K562 (cell line): ENCODE data around the gene SHB. TPM values are rescaled to one million over a fixed set of nuclear protein-coding genes. Genes with fewer than 3 reads are reported as not detected.
A peak's percentile ranks its signal among the peaks of the same experiment; 100 is the strongest.

Experiments used
- ARID2 ChIP-seq: fragments of 450-650 bp; IDR thresholded peaks from 2 replicates; pipeline ENCODE4 v1.6.1; 2017; ENCODE audit warnings: antibody characterized with exemption, mild to moderate bottlenecking
- CBFA2T3 ChIP-seq: fragments of 450-650 bp; IDR thresholded peaks from 2 replicates; pipeline ENCODE4 v1.6.1; 2017
- DLX4 ChIP-seq: fragments of 250-450 bp; sonication (Bioruptor Pico); IDR thresholded peaks from 2 replicates; pipeline ENCODE4 v1.6.1; 2021; ENCODE audit warnings: mild to moderate bottlenecking
- ETS2 ChIP-seq: IDR thresholded peaks from 2 replicates; pipeline ENCODE4 v1.6.1; 2016; ENCODE audit warnings: borderline replicate concordance, missing genetic modification characterization, mild to moderate bottlenecking, moderate library complexity, missing compliant biosample characterization; ENCODE audit not compliant: poor library complexity, severe bottlenecking
- FOXK1 ChIP-seq: sonication (generic); formaldehyde crosslinking; IDR thresholded peaks from 2 replicates; pipeline ENCODE4 v1.8.0; 2022; ENCODE audit warnings: missing genetic modification reagents, mild to moderate bottlenecking, borderline replicate concordance
- HMGN3 ChIP-seq: IDR thresholded peaks from 2 replicates; pipeline ENCODE4 v1.6.1; 2011; ENCODE audit warnings: borderline replicate concordance, low read depth, mild to moderate bottlenecking, mixed read lengths, low read length; ENCODE audit not compliant: insufficient read length; ENCODE audit errors: extremely low read depth
- NR1H2 ChIP-seq: sonication (generic); formaldehyde crosslinking; IDR thresholded peaks from 2 replicates; pipeline ENCODE4 v1.4.0; 2020; ENCODE audit warnings: mild to moderate bottlenecking, missing genetic modification reagents
- NR4A1 ChIP-seq, 2 experiments: fragments of 250-450 bp in 1 of 2; fragments of 450-650 bp in 1 of 2; sonication (Bioruptor Pico) in 1 of 2; IDR thresholded peaks; 2 replicates each; pipeline versions ENCODE4 v1.4.0 to v1.6.1; 2016 to 2020; ENCODE audit warnings: mild to moderate bottlenecking in 2 of 2, missing compliant biosample characterization in 1 of 2, missing genetic modification characterization in 1 of 2, moderate library complexity in 1 of 2
- RBM17 ChIP-seq: fragments of 200-400 bp; formaldehyde crosslinking; IDR thresholded peaks from 2 replicates; pipeline ENCODE4 v1.6.1; 2017; ENCODE audit warnings: low read depth, mild to moderate bottlenecking, low read length, borderline replicate concordance
- SMAD3 ChIP-seq: fragments of 450-650 bp; formaldehyde crosslinking; conservative IDR thresholded peaks from 2 replicates; pipeline ENCODE4 v1.4.0; 2020; ENCODE audit warnings: mild to moderate bottlenecking
- ZBTB11 ChIP-seq, 3 experiments: fragments of 200-800 bp in 1 of 3; fragments of 250-450 bp in 1 of 3; fragments of 450-650 bp in 1 of 3; sonication (Bioruptor Pico) in 1 of 3; sonication (Bioruptor generic) in 1 of 3; formaldehyde crosslinking in 1 of 3; IDR thresholded peaks; 2 replicates each; pipeline versions ENCODE4 v1.6.1 to v1.8.0; 2016 to 2022; ENCODE audit warnings: mild to moderate bottlenecking in 2 of 3, missing genetic modification characterization in 2 of 3, missing compliant biosample characterization in 1 of 3, moderate library complexity in 1 of 3
- ZNF134 ChIP-seq: fragments of 250-450 bp; sonication (Bioruptor Pico); conservative IDR thresholded peaks from 2 replicates; pipeline ENCODE4 v1.4.0; 2020
- ZNF174 ChIP-seq: fragments of 250-450 bp; sonication (Bioruptor Pico); IDR thresholded peaks from 2 replicates; pipeline ENCODE4 v1.4.0; 2020; ENCODE audit warnings: mild to moderate bottlenecking
- ZNF253 ChIP-seq: fragments of 250-450 bp; sonication (Bioruptor Pico); conservative IDR thresholded peaks from 2 replicates; pipeline ENCODE4 v1.6.1; 2021; ENCODE audit warnings: mild to moderate bottlenecking
- ZNF696 ChIP-seq: fragments of 250-450 bp; sonication (Bioruptor Pico); conservative IDR thresholded peaks from 2 replicates; pipeline ENCODE4 v1.4.0; 2020; ENCODE audit warnings: mild to moderate bottlenecking, moderate library complexity
- polyA plus RNA-seq, 8 experiments: library from polyadenylated mRNA; depleted of rRNA in 4 of 8; stranded (reverse) in 5 of 8; unstranded in 3 of 8; fragments of >200 nt; fragmentation: Nextera tagmentation in 2 of 8; fragmentation: Illumina TruSeq in 1 of 8; extraction: Ambion mirVana in 2 of 8; extraction: Trizol in 1 of 8; gene quantifications; 2 replicates each; pipeline versions ENCODE4 v1.2.1 to v1.2.3, GENCODE V29; 2011 to 2014; ENCODE audit warnings: inconsistent platforms in 1 of 8, missing spikeins in 1 of 8
- total RNA-seq, 7 experiments: library from RNA; depleted of rRNA in 6 of 7; stranded (reverse); fragments of >200 nt in 6 of 7; fragmentation: Illumina TruSeq in 2 of 7; extraction: Trizol in 2 of 7; gene quantifications; 2 replicates each; pipeline versions ENCODE4 v1.2.1 to v1.2.3, GENCODE V29; 2011 to 2021; ENCODE audit warnings: low replicate concordance in 1 of 7
- TF ChIP-seq, protein P1 (sequence below): fragments of 250-450 bp; sonication (Bioruptor Pico); IDR thresholded peaks from 2 replicates; pipeline ENCODE4 v1.4.0; 2020
- TF ChIP-seq, protein P2 (sequence below), 2 experiments: fragments of 450-650 bp in 1 of 2; sonication (generic) in 1 of 2; formaldehyde crosslinking; conservative IDR thresholded peaks; 2 replicates each; pipeline versions ENCODE4 v1.4.0 to v1.8.1; 2020 to 2022; ENCODE audit warnings: mild to moderate bottlenecking in 1 of 2, missing genetic modification reagents in 1 of 2

SHB gene
- total and polyA plus RNA-seq, 9 of the 15 experiments (the other 6 are each of a cell fraction or from before 2014, with no cell fraction given), result 0.78 to 16.0 (median 5.3) TPM

GRCh38 chr9:38107811-38108304 is 38.8 kb upstream of the SHB start (continued):
- TF ChIP-seq, protein P1, sequence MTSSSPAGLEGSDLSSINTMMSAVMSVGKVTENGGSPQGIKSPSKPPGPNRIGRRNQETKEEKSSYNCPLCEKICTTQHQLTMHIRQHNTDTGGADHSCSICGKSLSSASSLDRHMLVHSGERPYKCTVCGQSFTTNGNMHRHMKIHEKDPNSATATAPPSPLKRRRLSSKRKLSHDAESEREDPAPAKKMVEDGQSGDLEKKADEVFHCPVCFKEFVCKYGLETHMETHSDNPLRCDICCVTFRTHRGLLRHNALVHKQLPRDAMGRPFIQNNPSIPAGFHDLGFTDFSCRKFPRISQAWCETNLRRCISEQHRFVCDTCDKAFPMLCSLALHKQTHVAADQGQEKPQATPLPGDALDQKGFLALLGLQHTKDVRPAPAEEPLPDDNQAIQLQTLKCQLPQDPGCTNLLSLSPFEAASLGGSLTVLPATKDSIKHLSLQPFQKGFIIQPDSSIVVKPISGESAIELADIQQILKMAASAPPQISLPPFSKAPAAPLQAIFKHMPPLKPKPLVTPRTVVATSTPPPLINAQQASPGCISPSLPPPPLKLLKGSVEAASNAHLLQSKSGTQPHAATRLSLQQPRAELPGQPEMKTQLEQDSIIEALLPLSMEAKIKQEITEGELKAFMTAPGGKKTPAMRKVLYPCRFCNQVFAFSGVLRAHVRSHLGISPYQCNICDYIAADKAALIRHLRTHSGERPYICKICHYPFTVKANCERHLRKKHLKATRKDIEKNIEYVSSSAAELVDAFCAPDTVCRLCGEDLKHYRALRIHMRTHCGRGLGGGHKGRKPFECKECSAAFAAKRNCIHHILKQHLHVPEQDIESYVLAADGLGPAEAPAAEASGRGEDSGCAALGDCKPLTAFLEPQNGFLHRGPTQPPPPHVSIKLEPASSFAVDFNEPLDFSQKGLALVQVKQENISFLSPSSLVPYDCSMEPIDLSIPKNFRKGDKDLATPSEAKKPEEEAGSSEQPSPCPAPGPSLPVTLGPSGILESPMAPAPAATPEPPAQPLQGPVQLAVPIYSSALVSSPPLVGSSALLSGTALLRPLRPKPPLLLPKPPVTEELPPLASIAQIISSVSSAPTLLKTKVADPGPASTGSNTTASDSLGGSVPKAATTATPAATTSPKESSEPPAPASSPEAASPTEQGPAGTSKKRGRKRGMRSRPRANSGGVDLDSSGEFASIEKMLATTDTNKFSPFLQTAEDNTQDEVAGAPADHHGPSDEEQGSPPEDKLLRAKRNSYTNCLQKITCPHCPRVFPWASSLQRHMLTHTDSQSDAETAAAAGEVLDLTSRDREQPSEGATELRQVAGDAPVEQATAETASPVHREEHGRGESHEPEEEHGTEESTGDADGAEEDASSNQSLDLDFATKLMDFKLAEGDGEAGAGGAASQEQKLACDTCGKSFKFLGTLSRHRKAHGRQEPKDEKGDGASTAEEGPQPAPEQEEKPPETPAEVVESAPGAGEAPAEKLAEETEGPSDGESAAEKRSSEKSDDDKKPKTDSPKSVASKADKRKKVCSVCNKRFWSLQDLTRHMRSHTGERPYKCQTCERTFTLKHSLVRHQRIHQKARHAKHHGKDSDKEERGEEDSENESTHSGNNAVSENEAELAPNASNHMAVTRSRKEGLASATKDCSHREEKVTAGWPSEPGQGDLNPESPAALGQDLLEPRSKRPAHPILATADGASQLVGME (CRISPR knock-in tag), result peak; percentile 37; the same call in 1 of the 2 replicates
- TF ChIP-seq NR4A1 (CRISPR knock-in tag; IDR thresholded peaks at IDR 0.05) (no peak), NR4A1 (tag; IDR thresholded peaks at IDR 0.05) (peak; percentile 71; the same call in 1 of the 2 replicates), ZNF134 (peak; percentile 65; the same call in 1 of the 2 replicates), FOXK1 (CRISPR knock-in tag) (no peak), ZBTB11 (CRISPR knock-in tag; IDR thresholded peaks at IDR 0.05) (peak in 1 of 3 experiments; percentile 49; a peak in 1 of 6 replicates), HMGN3 (no peak), ZNF253 (CRISPR knock-in tag) (no peak), ZNF174 (CRISPR knock-in tag) (peak; percentile 68; the same call in 1 of the 2 replicates), ARID2 (no peak), NR1H2 (CRISPR knock-in tag) (no peak), SMAD3 (CRISPR knock-in tag) (peak; percentile 46; the same call in 1 of the 2 replicates), RBM17 (no peak), ETS2 (tag) (no peak), CBFA2T3 (peak; percentile 75), DLX4 (CRISPR knock-in tag) (no peak), ZNF696 (CRISPR knock-in tag) (no peak)
- TF ChIP-seq, protein P2, sequence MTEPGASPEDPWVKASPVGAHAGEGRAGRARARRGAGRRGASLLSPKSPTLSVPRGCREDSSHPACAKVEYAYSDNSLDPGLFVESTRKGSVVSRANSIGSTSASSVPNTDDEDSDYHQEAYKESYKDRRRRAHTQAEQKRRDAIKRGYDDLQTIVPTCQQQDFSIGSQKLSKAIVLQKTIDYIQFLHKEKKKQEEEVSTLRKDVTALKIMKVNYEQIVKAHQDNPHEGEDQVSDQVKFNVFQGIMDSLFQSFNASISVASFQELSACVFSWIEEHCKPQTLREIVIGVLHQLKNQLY (CRISPR knock-in tag; conservative IDR thresholded peaks at IDR 0.05), result no peak
